T-cell (primary cell): ENCODE data around the gene BARX2. TPM values are rescaled to one million over a fixed set of nuclear protein-coding genes. Genes with fewer than 3 reads are reported as not detected.

Experiments
- ATAC-seq, 4 experiments: fragments of 200-7000 bp in 3 of 4; fragments of 150-1000 bp in 1 of 4; cut with Tn5 transposase; replicated peaks in 1 of 4; 1 replicate in 3 of 4; 2 replicates in 1 of 4; pipeline ENCODE4 v1.10.0; 2021; ENCODE audit warnings: moderate library complexity in 3 of 4, mild to moderate bottlenecking in 2 of 4, moderate number of reproducible peaks in 1 of 4
- CTCF ChIA-PET, 2 donors: fragments of 300-600 bp; sonication (Branson Sonifier 250); formaldehyde crosslinking; loops; one replicate each; lab custom pipeline; 2022; ENCODE audit warnings: antibody characterized with exemption in 2 of 2; lab: Charles Lee
- POLR2A ChIA-PET, 2 donors: fragments of 300-600 bp; sonication (Branson Sonifier 250); formaldehyde crosslinking; loops; one replicate each; lab custom pipeline; 2022; ENCODE audit warnings: antibody characterized with exemption in 2 of 2; lab: Charles Lee
- DNase-seq, 35 experiments: peaks; one replicate each; pipeline versions ENCODE4 v3.0.0 to v3.0.0-alpha.2; 2013 to 2023
- H3K27ac ChIP-seq: one replicate; pipeline ENCODE4 v1.5.1; 2013; ENCODE audit warnings: low read length
- H3K27me3 ChIP-seq, 2 experiments: replicated peaks in 1 of 2; 1 replicate in 1 of 2; 2 replicates in 1 of 2; pipeline versions ENCODE4 v1.6.1 to v1.7.0; 2013; ENCODE audit warnings: low read length in 1 of 2, mixed read lengths in 1 of 2; ENCODE audit not compliant: control insufficient read depth in 2 of 2, insufficient read depth in 2 of 2; ENCODE audit errors: extremely low read depth in 1 of 2
- H3K36me3 ChIP-seq, 2 donors: 1 replicate in 1 of 2; 2 replicates in 1 of 2; pipeline versions ENCODE4 v1.6.1 to v1.7.0; 2013; ENCODE audit warnings: low read length in 1 of 2; ENCODE audit not compliant: control insufficient read depth in 2 of 2, insufficient read depth in 1 of 2; ENCODE audit errors: extremely low read depth in 1 of 2
- H3K4me1 ChIP-seq, 2 experiments: 1 replicate in 1 of 2; 2 replicates in 1 of 2; pipeline versions ENCODE4 v1.6.1 to v1.7.0; 2013; ENCODE audit warnings: low read length in 2 of 2, mixed read lengths in 1 of 2; ENCODE audit not compliant: insufficient read depth in 2 of 2, control insufficient read depth in 1 of 2; ENCODE audit errors: extremely low read depth in 1 of 2
- H3K4me3 ChIP-seq, 2 donors: 1 replicate in 1 of 2; 2 replicates in 1 of 2; pipeline versions ENCODE4 v1.5.1 to v1.7.0; 2013; ENCODE audit warnings: mild to moderate bottlenecking in 2 of 2, low read length in 1 of 2, moderate library complexity in 1 of 2; ENCODE audit not compliant: control insufficient read depth in 1 of 2; ENCODE audit errors: extremely low read depth in 1 of 2
- H3K9me3 ChIP-seq: 2 replicates; pipeline ENCODE4 v1.7.0; 2013
- H3K27ac Mint-ChIP-seq, 2 donors: one replicate each; pipeline ENCODE4 v1.8.0; 2020 to 2021; ENCODE audit warnings: mild to moderate bottlenecking in 2 of 2, mixed read lengths in 2 of 2
- H3K27me3 Mint-ChIP-seq, 2 donors: one replicate each; pipeline ENCODE4 v1.8.0; 2021 to 2022; ENCODE audit warnings: mixed read lengths in 2 of 2
- H3K36me3 Mint-ChIP-seq: one replicate; pipeline ENCODE4 v1.8.0; 2021; ENCODE audit warnings: mixed read lengths
- H3K4me1 Mint-ChIP-seq, 3 donors: one replicate each; pipeline ENCODE4 v1.8.0; 2020 to 2022; ENCODE audit warnings: mixed read lengths in 3 of 3, mild to moderate bottlenecking in 1 of 3
- H3K4me3 Mint-ChIP-seq, 3 donors: one replicate each; pipeline ENCODE4 v1.8.0; 2020 to 2022; ENCODE audit warnings: mild to moderate bottlenecking in 3 of 3, mixed read lengths in 3 of 3, moderate library complexity in 3 of 3
- H3K9me3 Mint-ChIP-seq, 3 donors: one replicate each; pipeline ENCODE4 v1.8.0; 2020 to 2022; ENCODE audit warnings: mixed read lengths in 3 of 3
- WGBS: methylation state at CpG from one replicate; pipeline ENCODE4 v1.1.5; 2013; ENCODE audit warnings: missing lambda C conversion rate; ENCODE audit not compliant: insufficient coverage; 5-methylcytosine and 5-hydroxymethylcytosine counted together
- total RNA-seq, 35 experiments: library from RNA in 6 of 35; stranded (reverse) in 6 of 35; fragments of 120-200 nt in 1 of 35; gene quantifications; one replicate each; pipeline versions ENCODE4 v1.2.1 to v1.2.4 and lab custom pipeline; 2013 to 2026

The BARX2 gene
- total RNA-seq, 5 donors from 2014 or later (not counting 1 experiment from before 2014, with no cell fraction given), result not detected

GRCh38 chr11:129490004-129490403 is 114.4 kb downstream of the BARX2 start:
- Mint-ChIP-seq H3K4me1 (no peaks in the 10 kb centered on the region), H3K4me3 (no peak overlapping the region), H3K9me3 (peaks cover 0 to 11% (median 0%) of the 10 kb centered on the region in 3 donors), H3K27ac (no peak overlapping the region), H3K27me3 (peaks cover 11 to 17% of the 10 kb centered on the region in 2 donors), H3K36me3 (no peaks in the 10 kb centered on the region)
- Histone ChIP-seq H3K36me3 (no peaks in the 10 kb centered on the region), H3K27ac (no peak overlapping the region), H3K9me3 (no peaks in the 10 kb centered on the region), H3K4me1 (no peaks in the 10 kb centered on the region), H3K4me3 (no peak overlapping the region), H3K27me3 (peaks cover 0 to 3% of the 10 kb centered on the region in 2 experiments)
- WGBS, result 68% methylated on average over 5 of the region's 6 CpGs
- no peak for ATAC-seq
- ChIA-PET POLR2A (no interaction called here), CTCF (no interaction called here)
- DNase-seq, result no peak

- DNase-seq (no peak), ATAC-seq (no peak)
- H3K36me3 Mint-ChIP-seq, result no peaks in the 10 kb centered on the region
- H3K9me3 Mint-ChIP-seq, result peaks cover 0 to 22% (median 0%) of the 10 kb centered on the region in 3 donors
- ChIA-PET CTCF (no interaction called here), POLR2A (no interaction called here)
- H3K9me3 ChIP-seq, result no peaks in the 10 kb centered on the region
- H3K27ac ChIP-seq, result no peak overlapping the region
- H3K27me3 Mint-ChIP-seq, result peaks cover 8 to 16% of the 10 kb centered on the region in 2 donors
- H3K27ac Mint-ChIP-seq, result no peak overlapping the region
- WGBS, result 90% methylated on average over 8 of the region's 8 CpGs
- H3K4me3 ChIP-seq, result no peak overlapping the region
- no peaks in the 10 kb centered on the region for H3K4me1 ChIP-seq
- H3K27me3 ChIP-seq, result peaks cover 0 to 3% of the 10 kb centered on the region in 2 experiments
- no peaks in the 10 kb centered on the region for H3K4me1 Mint-ChIP-seq
- H3K36me3 ChIP-seq, result no peaks in the 10 kb centered on the region
- no peak overlapping the region for H3K4me3 Mint-ChIP-seq
Observed at GRCh38 chr11:129493746-129494145, 118.1 kb downstream of the BARX2 start.

Other genes starting within 250 kb of the BARX2 start
- 1 to 10 TPM; 4.4 to 7.8 (median 6.5) TPM for gene ARHGAP32, start 183.5 kb upstream of the BARX2 start, total RNA-seq